Measurements from ENCODE around the gene SCAF8.
A peak's percentile ranks its signal among the peaks of the same experiment; 100 is the strongest.

SCAF8 gene

GRCh38 chr6:154840363-154840762 is 107.1 kb downstream of the SCAF8 start:
- DNase-seq (ENCODE audit: low spot score): no peak

GRCh38 chr6:154841109-154841508 is 107.9 kb downstream of the SCAF8 start:
- no peak for DNase-seq (ENCODE audit: low spot score)

GRCh38 chr6:154842833-154843232 is 109.6 kb downstream of the SCAF8 start:
- no peak for DNase-seq (ENCODE audit: low spot score)

- no peak for DNase-seq (ENCODE audit: low spot score)
These were observed 114.1 kb downstream of the SCAF8 start for GRCh38 chr6:154847318-154847717.

- DNase-seq (ENCODE audit: low spot score): no peak
These were observed 115.4 kb downstream of the SCAF8 start for GRCh38 chr6:154848580-154848979.

- no peak for DNase-seq (ENCODE audit: low spot score)
These were observed 116.3 kb downstream of the SCAF8 start for GRCh38 chr6:154849475-154849874.

- DNase-seq (ENCODE audit: low spot score): no peak
These were observed 119.5 kb downstream of the SCAF8 start for GRCh38 chr6:154852687-154853086.

- DNase-seq (ENCODE audit: low spot score): no peak
These were observed 124.3 kb downstream of the SCAF8 start for GRCh38 chr6:154857529-154857928.

- DNase-seq (ENCODE audit: low spot score): no peak
These were observed 128.6 kb downstream of the SCAF8 start for GRCh38 chr6:154861825-154862224.

- DNase-seq (ENCODE audit: low spot score): no peak
These were observed 129.3 kb downstream of the SCAF8 start for GRCh38 chr6:154862536-154862935.

GRCh38 chr6:154864066-154864430 is 130.8 kb downstream of the SCAF8 start:
- no peak for DNase-seq (ENCODE audit: low spot score)

- no peak for DNase-seq (ENCODE audit: low spot score)
These were observed 132.1 kb downstream of the SCAF8 start for GRCh38 chr6:154865291-154865690.

GRCh38 chr6:154868143-154868594 is 135.0 kb downstream of the SCAF8 start:
- DNase-seq (ENCODE audit: low spot score): peak; percentile 75

- no peak for DNase-seq (ENCODE audit: low spot score)
These were observed 139.4 kb downstream of the SCAF8 start for GRCh38 chr6:154872542-154873114.

- no peak for DNase-seq (ENCODE audit: low spot score)
These were observed 140.3 kb downstream of the SCAF8 start for GRCh38 chr6:154873546-154873945.

- DNase-seq (ENCODE audit: low spot score): no peak
These were observed 141.8 kb downstream of the SCAF8 start for GRCh38 chr6:154874773-154875592.

GRCh38 chr6:154876486-154877280 is 143.5 kb downstream of the SCAF8 start:
- DNase-seq (ENCODE audit: low spot score): no peak

GRCh38 chr6:154878871-154879491 is 145.8 kb downstream of the SCAF8 start:
- no peak for DNase-seq (ENCODE audit: low spot score)

GRCh38 chr6:154882107-154882506 is 148.9 kb downstream of the SCAF8 start:
- DNase-seq (ENCODE audit: low spot score): no peak

All from GM03348 (cell line).